ENCODE results near the gene WDR70. TPM values are rescaled to one million over a fixed set of nuclear protein-coding genes. Genes with fewer than 3 reads are reported as not detected.

WDR70 gene
- total and polyA plus RNA-seq, 2 of the 8 experiments (the other 6 are each of a cell fraction or from before 2014, with no cell fraction given): 10.6 to 37.4 TPM

GRCh38 chr5:37532976-37533740 lies 154.0 kb downstream of the WDR70 start:
- no peak overlapping the region for H3K23ac ChIP-seq (ENCODE audit: insufficient read length)
- H3K14ac ChIP-seq (ENCODE audit: insufficient read length): no peak overlapping the region
- DNase-seq (ENCODE audit: low read depth in 1 of 2, low spot score in 2 of 2) (no peak), FAIRE-seq (no peak)
- no peaks in the 10 kb centered on the region for H3K36me3 ChIP-seq (ENCODE audit: control insufficient read depth in 2 of 4, insufficient read depth in 4 of 4, low read length in 3 of 4)
- H3K4me2 ChIP-seq (ENCODE audit: insufficient read depth in 1 of 2, low read depth in 2 of 2, low read length in 2 of 2): no peak overlapping the region
- H3K56ac ChIP-seq (replicated peaks; ENCODE audit: insufficient read length, low read depth, low read length): no peak overlapping the region
- no peak overlapping the region for H3K4ac ChIP-seq (replicated peaks; ENCODE audit: insufficient read length, low read depth, low read length)
- no peaks in the 10 kb centered on the region for H3K79me2 ChIP-seq (ENCODE audit: control insufficient read depth in 1 of 2, insufficient read depth in 2 of 2, low read length in 2 of 2)
- H4K20me1 ChIP-seq (replicated peaks in 1 of 2; ENCODE audit: control insufficient read depth in 1 of 2, insufficient read depth in 2 of 2, low read length in 2 of 2): no peaks in the 10 kb centered on the region
- no peak overlapping the region for H2AK5ac ChIP-seq (ENCODE audit: low read depth, low read length)
- no peak overlapping the region for H2BK15ac ChIP-seq (ENCODE audit: low read length)
- POLR2A ChIA-PET (ENCODE audit: partially characterized antibody): no interaction called here
- no peak overlapping the region for H3K9ac ChIP-seq (replicated peaks in 1 of 4; ENCODE audit: extremely low read depth in 1 of 4, low read depth in 3 of 4, low read length in 3 of 4)
- no peaks in the 10 kb centered on the region; a peak in 1 of 4 replicates for H3K9me3 ChIP-seq (ENCODE audit: insufficient read depth in 2 of 2, low read depth in 1 of 2, low read length in 1 of 2)
- 86% methylated on average over 10 of the region's 13 CpGs; no CpG with 5 or more reads in 1 of the 2 experiments for WGBS, 2 experiments (ENCODE audit: extremely low coverage in 1 of 2, insufficient coverage in 1 of 2, insufficient read length in 1 of 2, insufficient replicate concordance in 2 of 2, low coverage in 1 of 2, low lambda C conversion rate in 2 of 2, missing lambda C conversion rate in 1 of 2)
- no peak overlapping the region for H2BK5ac ChIP-seq (ENCODE audit: low read depth, low read length)
- no peaks in the 10 kb centered on the region for H3K4me1 ChIP-seq (replicated peaks in 1 of 4; ENCODE audit: control insufficient read depth in 3 of 4, insufficient read depth in 4 of 4, low read length in 3 of 4)
- no peak overlapping the region for H4K8ac ChIP-seq (ENCODE audit: extremely low read depth, insufficient read depth, low read length)
- H3K23me2 ChIP-seq (ENCODE audit: low read depth, low read length): no peaks in the 10 kb centered on the region
- H2BK120ac ChIP-seq (replicated peaks; ENCODE audit: low read depth, low read length): no peak overlapping the region
- no peak overlapping the region for H4K5ac ChIP-seq (ENCODE audit: insufficient read length, low read depth, low read length)
- CTCF ChIA-PET (ENCODE audit: partially characterized antibody): no interaction called here
- H3K27ac ChIP-seq (ENCODE audit: low read depth, low read length): no peak overlapping the region
- no peak overlapping the region for H3K18ac ChIP-seq (ENCODE audit: extremely low read depth, low read length)
- H3K27me3 ChIP-seq (replicated peaks in 1 of 4; ENCODE audit: control insufficient read depth in 3 of 4, extremely low read depth in 1 of 4, insufficient read depth in 3 of 4, low read length in 3 of 4): no peaks in the 10 kb centered on the region
- H3K79me1 ChIP-seq (ENCODE audit: low read depth, low read length): no peaks in the 10 kb centered on the region
- H2BK12ac ChIP-seq (ENCODE audit: low read depth, low read length): no peak overlapping the region
- TF ChIP-seq CTCF (IDR thresholded peaks at IDR 0.05; ENCODE audit: control extremely low read depth in 1 of 3, insufficient read depth in 1 of 3, low read depth in 1 of 3, low read length in 3 of 3) (no peak), CHD2 (IDR thresholded peaks at IDR 0.05; ENCODE audit: low read length) (no peak), CREB1 (IDR thresholded peaks at IDR 0.05) (no peak), EZH2 (IDR thresholded peaks at IDR 0.05; ENCODE audit: low read depth, low read length, severe bottlenecking) (no peak), TBP (IDR thresholded peaks at IDR 0.05; ENCODE audit: low read depth, low read length) (no peak)
- no peak overlapping the region for H2AFZ ChIP-seq (ENCODE audit: low read length)
- no peak overlapping the region for H4K91ac ChIP-seq (replicated peaks; ENCODE audit: insufficient read length, low read length)
- H2BK20ac ChIP-seq (ENCODE audit: low read length): no peak overlapping the region
- no peak overlapping the region for H3K4me3 ChIP-seq (ENCODE audit: extremely low read depth in 1 of 4, insufficient read depth in 2 of 4, low read depth in 3 of 4, low read length in 4 of 4)
